GM18505 (cell line): ENCODE measurements around the gene SLC66A2.

Experiments
- ATAC-seq: cut with Tn5 transposase; IDR thresholded peaks from one replicate; pipeline ENCODE4 v1.9.1; 2021; ENCODE audit not compliant: unreplicated experiment
- POLR2A ChIP-seq: IDR thresholded peaks from 4 replicates; pipeline ENCODE4 v1.6.1; 2011; ENCODE audit warnings: borderline replicate concordance; ENCODE audit not compliant: insufficient read depth, insufficient read length; ENCODE audit errors: extremely low read depth

The SLC66A2 gene

DNA sequence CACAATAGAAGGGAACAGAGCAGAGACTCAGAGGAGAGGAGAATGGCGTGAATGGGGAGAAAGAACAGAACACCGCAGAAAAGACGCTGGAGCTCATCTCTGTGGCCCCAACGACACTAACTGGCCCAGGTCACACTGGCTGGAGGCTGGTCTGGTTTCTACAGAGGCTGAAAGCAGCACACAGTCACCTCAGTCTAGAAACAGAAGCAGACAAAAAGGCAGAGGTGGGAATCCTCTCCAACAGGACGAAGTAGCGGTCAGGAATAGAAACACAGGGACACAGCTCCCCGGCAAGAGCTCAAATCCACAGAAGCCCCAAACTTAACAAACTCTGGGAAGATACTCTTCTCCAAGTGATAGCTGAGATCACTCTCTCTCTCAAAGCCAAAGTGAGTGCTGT, 9.2 kb downstream of the SLC66A2 start:
- no peak for TF ChIP-seq POLR2A
- no peak for ATAC-seq

GRCh38 chr18:79941473-79942119, 9.9 kb downstream of the SLC66A2 start:
- no peak for TF ChIP-seq POLR2A
- ATAC-seq = no peak

- TF ChIP-seq POLR2A = no peak
- no peak for ATAC-seq
These were observed 10.5 kb downstream of the SLC66A2 start for GRCh38 chr18:79940814-79941472.

DNA sequence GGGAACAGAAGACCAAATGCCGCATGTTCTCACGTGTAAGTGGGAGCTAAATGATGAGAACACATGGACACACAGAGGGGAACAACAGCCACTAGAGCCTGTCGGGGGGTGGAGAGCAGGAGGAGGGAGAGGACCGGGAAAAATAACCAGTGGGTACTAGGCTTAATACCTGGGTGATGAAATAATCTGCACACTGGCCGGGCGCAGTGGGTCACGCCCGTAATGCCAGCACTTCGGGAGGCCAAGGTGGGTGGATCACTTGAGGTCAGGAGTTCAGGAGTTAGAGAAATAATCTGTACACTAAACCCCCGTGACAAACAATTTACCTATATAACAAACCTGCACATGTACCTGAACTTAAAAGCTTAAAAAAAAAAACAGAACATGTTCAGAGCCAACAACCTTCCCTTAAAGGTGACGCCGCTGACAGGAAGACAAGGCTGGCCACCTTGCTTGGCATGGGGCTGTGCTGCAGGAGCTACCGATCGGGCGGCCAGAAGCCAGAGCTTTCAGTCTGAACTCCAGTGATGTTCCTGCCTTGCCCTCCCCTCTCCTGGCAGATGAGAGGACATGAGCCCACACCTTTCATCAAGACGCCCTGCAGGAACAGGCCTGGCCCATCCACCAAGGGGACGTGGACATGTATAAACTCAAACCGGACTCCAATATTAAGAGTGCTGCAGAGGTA, 11.2 kb downstream of the SLC66A2 start:
- TF ChIP-seq POLR2A = no peak
- ATAC-seq = no peak

- no peak for ATAC-seq
- no peak for TF ChIP-seq POLR2A
These were observed 12.4 kb downstream of the SLC66A2 start for GRCh38 chr18:79939096-79939495.

DNA sequence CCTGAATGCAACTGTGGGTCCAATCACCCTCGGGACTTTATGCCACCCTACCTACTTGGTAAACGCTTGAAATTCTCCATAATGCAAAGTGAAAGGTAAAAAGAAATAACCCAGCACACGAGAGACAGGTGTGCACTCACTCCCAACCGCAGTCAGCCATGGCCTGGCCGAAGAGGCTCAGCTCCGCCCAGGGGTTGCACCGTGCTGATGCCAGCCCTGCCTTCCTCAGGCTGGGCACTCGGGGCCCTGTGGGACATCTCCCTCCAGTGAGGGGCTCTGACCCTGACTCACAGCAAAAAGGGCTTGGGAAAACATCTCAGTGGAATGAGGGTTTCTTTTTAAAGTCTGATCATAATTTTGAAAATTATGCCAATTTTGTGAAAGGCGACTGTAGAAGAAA, 13.3 kb downstream of the SLC66A2 start:
- TF ChIP-seq POLR2A = no peak
- no peak for ATAC-seq

DNA sequence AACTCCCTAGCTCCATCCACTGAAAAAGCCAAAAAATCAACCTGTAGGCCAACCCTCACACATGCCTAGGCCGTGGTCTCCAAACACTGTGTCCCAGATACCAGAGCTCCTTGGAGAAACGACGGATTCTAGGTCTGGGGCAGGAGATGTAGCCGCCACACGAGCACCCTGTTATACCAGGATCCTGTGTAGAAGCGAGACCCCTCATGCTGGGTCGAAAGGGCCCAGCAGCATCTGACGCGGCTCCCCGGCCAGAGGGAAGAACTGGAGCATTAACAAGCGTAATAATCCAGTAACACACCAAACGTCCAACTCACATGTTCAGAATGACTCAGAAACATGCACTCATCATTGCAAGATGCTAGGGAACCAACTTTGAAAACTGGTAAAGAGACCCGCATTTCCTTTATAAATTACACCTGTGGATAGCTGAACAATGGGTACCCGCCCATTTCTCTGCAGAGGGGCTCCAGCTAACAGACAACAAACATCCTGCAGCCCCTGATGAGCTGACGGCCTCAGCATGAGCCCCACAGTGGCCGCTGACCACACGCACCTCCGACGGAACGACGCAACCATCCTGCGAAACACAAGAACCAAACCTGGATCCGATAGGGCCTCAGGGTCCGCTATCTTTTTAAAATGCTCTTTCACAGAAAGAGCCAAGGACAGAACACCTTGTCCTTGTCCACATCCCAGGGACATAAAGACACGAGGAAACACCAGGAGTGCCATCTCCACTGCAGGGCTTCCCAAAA, 14.2 kb downstream of the SLC66A2 start:
- no peak for ATAC-seq

GRCh38 chr18:79936641-79937040, 14.8 kb downstream of the SLC66A2 start:
- TF ChIP-seq POLR2A = no peak
- ATAC-seq = no peak

More for the DNA sequence above, 14.2 kb downstream of the SLC66A2 start:
- TF ChIP-seq POLR2A = no peak

GRCh38 chr18:79935925-79936324, 15.5 kb downstream of the SLC66A2 start:
- no peak for ATAC-seq
- TF ChIP-seq POLR2A = no peak

- TF ChIP-seq POLR2A = no peak
- no peak for ATAC-seq
These were observed 16.0 kb downstream of the SLC66A2 start for GRCh38 chr18:79935499-79935898.

DNA sequence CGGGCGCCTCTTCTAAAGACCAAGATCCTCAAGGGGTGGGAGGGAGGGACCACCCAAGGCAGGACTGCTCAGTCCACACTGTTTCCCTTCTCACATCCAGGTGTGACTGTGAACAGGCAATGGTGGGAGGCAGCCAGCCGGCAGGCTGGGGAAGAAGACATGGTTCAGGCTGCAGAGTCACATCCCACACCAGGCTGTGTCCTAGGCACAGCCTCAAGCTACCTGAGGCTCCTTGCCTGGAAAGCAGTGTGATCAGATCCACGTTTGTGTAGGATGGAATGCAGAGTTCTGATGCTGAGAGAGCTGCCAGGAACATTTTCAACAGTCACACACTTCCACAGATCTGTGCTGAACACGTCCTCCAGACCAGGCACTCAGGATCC, 16.4 kb downstream of the SLC66A2 start:
- ATAC-seq = no peak
- no peak for TF ChIP-seq POLR2A

DNA sequence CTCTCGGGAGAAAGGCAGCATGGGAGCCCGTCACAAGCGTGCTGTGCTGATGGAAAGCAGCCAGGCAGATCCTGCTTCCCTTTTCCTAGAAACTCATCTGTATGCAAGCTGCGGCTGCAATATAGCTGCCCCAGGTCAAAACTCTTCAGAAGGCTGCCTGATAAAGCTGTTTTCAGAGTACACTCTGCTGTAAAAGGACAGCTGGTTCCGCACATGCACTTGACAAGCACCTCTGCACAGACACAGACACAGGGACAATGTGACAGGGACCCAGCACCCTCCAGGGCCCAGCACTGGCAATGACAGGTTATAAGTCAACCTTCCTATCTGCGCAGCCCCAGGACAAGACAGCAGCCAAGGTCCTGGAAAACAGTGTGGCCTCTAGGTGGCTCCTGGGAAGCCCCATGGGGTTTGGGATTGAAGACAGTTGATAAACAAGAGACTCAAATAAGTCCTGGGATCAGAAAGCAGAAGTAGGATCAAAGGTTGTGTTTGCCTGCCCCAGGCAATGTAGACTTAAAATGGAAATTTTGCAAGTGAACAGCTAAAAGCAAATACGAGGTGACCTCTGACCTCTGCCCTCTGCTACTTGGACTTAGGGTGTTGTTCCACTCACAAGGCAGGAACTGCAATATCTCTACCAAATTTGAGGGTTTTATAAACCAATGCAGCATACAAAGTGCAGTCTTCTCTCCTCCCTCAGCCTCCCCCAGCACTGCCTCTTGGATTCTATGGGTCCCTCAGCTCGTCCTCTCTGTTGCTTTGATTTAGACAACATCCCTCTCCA, 16.9 kb downstream of the SLC66A2 start:
- no peak for ATAC-seq
- TF ChIP-seq POLR2A = no peak

DNA sequence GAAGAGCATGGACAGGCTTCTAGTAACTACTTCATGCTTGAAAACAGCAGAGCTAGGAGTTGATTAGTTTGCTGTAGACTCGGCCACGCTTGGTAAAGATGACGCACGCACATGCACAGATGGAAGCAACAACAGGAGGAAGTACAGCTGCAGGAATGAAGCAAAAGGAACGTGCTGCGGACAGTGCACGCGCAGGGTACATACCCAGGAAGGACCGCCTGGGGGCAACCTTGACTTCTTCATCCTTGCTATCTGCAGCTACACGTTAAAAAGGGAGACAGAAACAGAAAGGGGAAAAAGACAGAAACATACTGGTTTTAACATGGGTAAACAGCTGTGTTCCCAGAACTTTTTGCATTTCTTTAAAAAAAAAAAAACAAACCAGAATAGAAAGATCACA, 17.7 kb downstream of the SLC66A2 start:
- ATAC-seq = no peak

More for the DNA sequence above, 17.7 kb downstream of the SLC66A2 start:
- no peak for TF ChIP-seq POLR2A
